ENCODE measurements around the gene PRRG3. TPM values are rescaled to one million over a fixed set of nuclear protein-coding genes. Genes with fewer than 3 reads are reported as not detected.

The PRRG3 gene
- total and polyA plus RNA-seq, 2 of the 4 experiments (the other 2 are of a cell fraction) = not detected

GRCh38 chrX:151702741-151703340, 7.6 kb downstream of the PRRG3 start:
- Histone ChIP-seq H3K56ac (ENCODE audit: extremely low read depth, insufficient read depth, low read length) (no peak overlapping the region), H3K18ac (ENCODE audit: low read depth, low read length) (no peak overlapping the region), H3K27me3 (ENCODE audit: control insufficient read depth, insufficient read depth, low read length) (no peaks in the 10 kb centered on the region), H3K23ac (ENCODE audit: low read depth, low read length) (no peak overlapping the region), H2AFZ (replicated peaks; ENCODE audit: low read length, poor library complexity) (no peak overlapping the region), H3K9me1 (ENCODE audit: insufficient read depth, low read length) (no peaks in the 10 kb centered on the region), H4K91ac (ENCODE audit: insufficient read depth, low read depth, low read length) (no peak overlapping the region), H3K4ac (ENCODE audit: low read depth, low read length) (no peak overlapping the region), H4K8ac (ENCODE audit: low read depth in 2 of 2, low read length in 2 of 2) (no peak overlapping the region), H2BK120ac (ENCODE audit: low read depth, low read length) (no peak overlapping the region), H2AK5ac (ENCODE audit: low read depth, low read length) (no peak overlapping the region), H4K5ac (ENCODE audit: low read depth, low read length) (no peak overlapping the region), H3K9ac (ENCODE audit: low read depth, low read length) (no peak overlapping the region), H2AK9ac (replicated peaks; ENCODE audit: low read depth, low read length, poor library complexity) (no peak overlapping the region), H3K4me3 (ENCODE audit: insufficient read depth, low read depth, low read length) (no peak overlapping the region), H3K4me2 (ENCODE audit: low read depth, low read length) (no peak overlapping the region), H3K36me3 (ENCODE audit: control insufficient read depth, insufficient read depth, low read length) (no peaks in the 10 kb centered on the region), H2BK5ac (ENCODE audit: low read depth, low read length, poor library complexity, severe bottlenecking) (no peak overlapping the region), H2BK15ac (ENCODE audit: low read depth, low read length) (no peak overlapping the region), H3K4me1 (ENCODE audit: control insufficient read depth, insufficient read depth, low read length) (no peaks in the 10 kb centered on the region), H4K20me1 (ENCODE audit: insufficient read depth, low read length) (no peaks in the 10 kb centered on the region), H3K79me1 (ENCODE audit: low read depth in 1 of 2, low read length in 2 of 2) (no peaks in the 10 kb centered on the region), H3K9me3 (ENCODE audit: control insufficient read depth, insufficient read depth, low read length) (peaks cover 7% of the 10 kb centered on the region; the same call in 1 of the 2 replicates), H3K27ac (ENCODE audit: insufficient read depth, low read length) (no peak overlapping the region), H2BK20ac (ENCODE audit: low read depth, low read length) (no peak overlapping the region), H3K14ac (replicated peaks; ENCODE audit: low read depth, low read length) (no peak overlapping the region)
- dilution Hi-C loops (cut with HindIII; ENCODE audit: low sequenced_read_pairs, unreplicated experiment) = no loop called here
- POLR2A ChIA-PET (ENCODE audit: unreplicated experiment) = no interaction called here
- intact Hi-C loops (cut with micrococcal nuclease) = no loop called here
- DNase-seq = no peak
- 0% methylated on average over 1 of the region's 7 CpGs; no CpG with 5 or more reads in 1 of the 2 experiments for WGBS, 2 experiments (ENCODE audit: extremely low coverage in 2 of 2, insufficient read length in 1 of 2)
- no peak for ATAC-seq (ENCODE audit: low read depth)
- in situ Hi-C loops (cut with MboI; ENCODE audit: low sequenced_read_pairs) = no loop called here
- TF ChIP-seq CTCF (conservative IDR thresholded peaks at IDR 0.05; ENCODE audit: low read depth, low read length) (no peak), SMC3 (IDR thresholded peaks at IDR 0.05; ENCODE audit: low read depth, low read length) (no peak), USF2 (IDR thresholded peaks at IDR 0.05; ENCODE audit: low read depth, low read length) (no peak), FOS (IDR thresholded peaks at IDR 0.05; ENCODE audit: low read depth, low read length) (no peak), MAFK (IDR thresholded peaks at IDR 0.05; ENCODE audit: low read depth, low read length) (no peak), CEBPB (IDR thresholded peaks at IDR 0.05; ENCODE audit: low read depth, low read length) (no peak), MXI1 (IDR thresholded peaks at IDR 0.05; ENCODE audit: borderline replicate concordance, low read depth, low read length) (no peak), NFE2L2 (IDR thresholded peaks at IDR 0.05; ENCODE audit: low read depth, low read length) (no peak), MAZ (IDR thresholded peaks at IDR 0.05; ENCODE audit: borderline replicate concordance, low read depth, low read length) (no peak), RFX5 (IDR thresholded peaks at IDR 0.05; ENCODE audit: low read depth, low read length) (no peak), RAD21 (IDR thresholded peaks at IDR 0.05; ENCODE audit: low read length) (no peak), CHD1 (IDR thresholded peaks at IDR 0.05; ENCODE audit: low read depth, low read length) (no peak), BHLHE40 (IDR thresholded peaks at IDR 0.05; ENCODE audit: low read depth, low read length) (no peak), ELK1 (IDR thresholded peaks at IDR 0.05; ENCODE audit: borderline replicate concordance, low read depth, low read length) (no peak), POLR2A (IDR thresholded peaks at IDR 0.05; ENCODE audit: low read depth, low read length) (no peak), RCOR1 (IDR thresholded peaks at IDR 0.05; ENCODE audit: insufficient replicate concordance, low read length) (no peak)
- CTCF ChIA-PET = no interaction called here
- BruUV-seq (replicated peaks) = no TSS peak
